GM23248 (cell line): ENCODE results near the gene PRSS53. TPM values are rescaled to one million over a fixed set of nuclear protein-coding genes. Genes with fewer than 3 reads are reported as not detected.

Experiments used
- DNase-seq: peaks from one replicate; pipeline ENCODE4 v3.0.0-alpha.2; 2015
- H2AFZ ChIP-seq: fragments of 200-600 bp; sonication (generic); 2 replicates; pipeline ENCODE4 v1.6.1; 2016; ENCODE audit warnings: antibody characterized with exemption
- H3F3A ChIP-seq: fragments of 200-600 bp; sonication (generic); 2 replicates; pipeline ENCODE4 v1.6.1; 2016; ENCODE audit warnings: mild to moderate bottlenecking, antibody characterized with exemption, mixed run types; ENCODE audit not compliant: insufficient read depth
- H3K27ac ChIP-seq: fragments of 200-600 bp; sonication (generic); 2 replicates; pipeline ENCODE4 v1.5.1; 2016; ENCODE audit warnings: mild to moderate bottlenecking
- H3K27me3 ChIP-seq: fragments of 200-600 bp; sonication (generic); replicated peaks from 2 replicates; pipeline ENCODE4 v1.6.1; 2016; ENCODE audit warnings: mild to moderate bottlenecking; ENCODE audit not compliant: insufficient read depth
- H3K36me3 ChIP-seq: fragments of 200-600 bp; sonication (generic); 2 replicates; pipeline ENCODE4 v1.6.1; 2016; ENCODE audit warnings: low read depth, mild to moderate bottlenecking
- H3K4me1 ChIP-seq: fragments of 200-600 bp; sonication (generic); 2 replicates; pipeline ENCODE4 v1.6.1; 2016; ENCODE audit warnings: mild to moderate bottlenecking; ENCODE audit not compliant: insufficient read depth
- H3K4me2 ChIP-seq: fragments of 200-600 bp; sonication (generic); one replicate; pipeline ENCODE4 v1.6.1; 2016; ENCODE audit warnings: mild to moderate bottlenecking; ENCODE audit not compliant: unreplicated experiment
- H3K4me3 ChIP-seq: fragments of 200-600 bp; sonication (generic); 2 replicates; pipeline ENCODE4 v1.5.1; 2016; ENCODE audit warnings: mild to moderate bottlenecking
- H3K79me2 ChIP-seq: fragments of 200-600 bp; sonication (generic); 2 replicates; pipeline ENCODE4 v1.6.1; 2016; ENCODE audit warnings: mild to moderate bottlenecking; ENCODE audit not compliant: insufficient read depth
- H3K9ac ChIP-seq: fragments of 200-600 bp; sonication (generic); 2 replicates; pipeline ENCODE4 v1.6.1; 2016; ENCODE audit warnings: mild to moderate bottlenecking
- H3K9me2 ChIP-seq: fragments of 200-600 bp; sonication (generic); 2 replicates; pipeline ENCODE4 v1.6.1; 2016; ENCODE audit warnings: mixed run types, mild to moderate bottlenecking, moderate library complexity; ENCODE audit not compliant: insufficient read depth
- H3K9me3 ChIP-seq: fragments of 200-600 bp; sonication (generic); one replicate; pipeline ENCODE4 v1.6.1; 2017; ENCODE audit warnings: low read depth
- H4K20me1 ChIP-seq: fragments of 200-600 bp; sonication (generic); 2 replicates; pipeline ENCODE4 v1.6.0; 2016; ENCODE audit not compliant: insufficient read depth
- EZH2 ChIP-seq: fragments of 200-600 bp; sonication (generic); IDR thresholded peaks from 2 replicates; pipeline ENCODE4 v1.6.1; 2018; ENCODE audit warnings: antibody characterized with exemption, mild to moderate bottlenecking; ENCODE audit not compliant: insufficient read depth, poor library complexity, severe bottlenecking
- EZH2phosphoT487 ChIP-seq: fragments of 200-600 bp; sonication (generic); IDR thresholded peaks from 2 replicates; pipeline ENCODE4 v1.6.1; 2018; ENCODE audit warnings: antibody characterized with exemption, moderate library complexity, mild to moderate bottlenecking, low read depth; ENCODE audit not compliant: insufficient read depth
- WGBS, 2 experiments: methylation state at CpG; one replicate each; pipeline ENCODE4 v1.1.6; 2015 to 2017; ENCODE audit warnings: low lambda C conversion rate in 2 of 2, low coverage in 1 of 2; ENCODE audit errors: missing lambda C conversion rate in 2 of 2; 5-methylcytosine and 5-hydroxymethylcytosine counted together
- in situ Hi-C: fragments of 300-500 bp; cut with MboI; formaldehyde crosslinking; loops from 2 replicates; pipeline ENCODE4 v1.15.0; 2020
- polyA plus RNA-seq: library from polyadenylated mRNA; unstranded; fragments of >200 nt; fragmentation: Nextera tagmentation; extraction: Ambion mirVana; gene quantifications from 2 replicates; pipeline ENCODE4 v1.2.1, GENCODE V29; 2016
- total RNA-seq: library from RNA; depleted of rRNA; stranded (reverse); fragments of >200 nt; shearing (Covaris generic); gene quantifications from 2 replicates; pipeline ENCODE4 v1.2.3, GENCODE V29; 2014

The PRSS53 gene
- total and polyA plus RNA-seq, 2 experiments from 2014 or later: 0.95 to 7.0 TPM

GRCh38 chr16:31061813-31062440, 26.8 kb downstream of the PRSS53 start:
- H3K9me2 ChIP-seq: no peaks in the 10 kb centered on the region
- WGBS, 2 experiments: 96 to 97% methylated on average over 49 to 53 of the region's 54 CpGs
- H3K79me2 ChIP-seq: peaks cover 66% of the 10 kb centered on the region
- no peaks in the 10 kb centered on the region for H3K27me3 ChIP-seq
- in situ Hi-C loops: no loop called here
- no peak overlapping the region for H3K4me3 ChIP-seq
- no peak overlapping the region for H3K9ac ChIP-seq
- H3K9me3 ChIP-seq: no peaks in the 10 kb centered on the region
- TF ChIP-seq EZH2 (no peak), EZH2phosphoT487 (no peak)
- H3K4me1 ChIP-seq: peaks cover 20% of the 10 kb centered on the region
- H2AFZ ChIP-seq: no peak overlapping the region
- no peak overlapping the region for H3K27ac ChIP-seq
- DNase-seq: no peak
- H4K20me1 ChIP-seq: no peaks in the 10 kb centered on the region
- H3F3A ChIP-seq: peaks cover 20% of the 10 kb centered on the region
- H3K4me2 ChIP-seq: no peak overlapping the region
- peaks cover 4% of the 10 kb centered on the region; the same call in 1 of the 2 replicates for H3K36me3 ChIP-seq

GRCh38 chr16:31061126-31061812, 27.5 kb downstream of the PRSS53 start:
- WGBS, 2 experiments: 98% methylated on average over 39 to 42 of the region's 42 CpGs

GRCh38 chr16:31055613-31056012, 33.1 kb downstream of the PRSS53 start:
- H3K27me3 ChIP-seq: no peaks in the 10 kb centered on the region
- no peaks in the 10 kb centered on the region for H4K20me1 ChIP-seq
- peaks cover 14% of the 10 kb centered on the region for H3K4me1 ChIP-seq
- H3K79me2 ChIP-seq: peaks cover 13% of the 10 kb centered on the region
- TF ChIP-seq EZH2 (no peak), EZH2phosphoT487 (no peak)
- no peak overlapping the region for H3K4me2 ChIP-seq
- no peak overlapping the region for H3K27ac ChIP-seq
- in situ Hi-C loops: no loop called here
- peaks cover 2% of the 10 kb centered on the region; the same call in 1 of the 2 replicates for H3K36me3 ChIP-seq
- no peak overlapping the region for H3K4me3 ChIP-seq
- no peak overlapping the region for H2AFZ ChIP-seq
- no peaks in the 10 kb centered on the region for H3K9me3 ChIP-seq
- WGBS, 2 experiments: 80 to 83% methylated on average over 4 of the region's 4 CpGs
- no peak overlapping the region for H3K9ac ChIP-seq
- no peaks in the 10 kb centered on the region for H3K9me2 ChIP-seq
- peaks cover 18% of the 10 kb centered on the region for H3F3A ChIP-seq
- DNase-seq: no peak

More at GRCh38 chr16:31061126-31061812, 27.5 kb downstream of the PRSS53 start:
- H4K20me1 ChIP-seq: no peaks in the 10 kb centered on the region
- no peaks in the 10 kb centered on the region for H3K9me2 ChIP-seq
- H3K4me2 ChIP-seq: no peak overlapping the region
- H3K79me2 ChIP-seq: peaks cover 59% of the 10 kb centered on the region
- H3K27me3 ChIP-seq: no peaks in the 10 kb centered on the region
- H3K9me3 ChIP-seq: no peaks in the 10 kb centered on the region
- peaks cover 20% of the 10 kb centered on the region for H3K4me1 ChIP-seq
- no peak overlapping the region for H2AFZ ChIP-seq
- no peak overlapping the region for H3K9ac ChIP-seq
- peaks cover 4% of the 10 kb centered on the region; the same call in 1 of the 2 replicates for H3K36me3 ChIP-seq
- peaks cover 20% of the 10 kb centered on the region for H3F3A ChIP-seq
- no peak for DNase-seq
- in situ Hi-C loops: no loop called here
- TF ChIP-seq EZH2 (no peak), EZH2phosphoT487 (no peak)
- H3K27ac ChIP-seq: no peak overlapping the region
- no peak overlapping the region for H3K4me3 ChIP-seq

- H3K4me3 ChIP-seq: no peak overlapping the region
- TF ChIP-seq EZH2phosphoT487 (no peak), EZH2 (no peak)
- no peaks in the 10 kb centered on the region for H3K9me3 ChIP-seq
- H3K4me2 ChIP-seq: peak overlapping the region; percentile 29
- peak; percentile 97 for DNase-seq
- no peaks in the 10 kb centered on the region for H3K79me2 ChIP-seq
- H3K27ac ChIP-seq: peak overlapping the region; percentile 86
- peaks cover 14% of the 10 kb centered on the region for H3K4me1 ChIP-seq
- no peaks in the 10 kb centered on the region for H3K27me3 ChIP-seq
- H3K9me2 ChIP-seq: no peaks in the 10 kb centered on the region
- H2AFZ ChIP-seq: peak overlapping the region; percentile 26; the same call in 1 of the 2 replicates
- peak overlapping the region; percentile 65 for H3K9ac ChIP-seq
- H3K36me3 ChIP-seq: no peaks in the 10 kb centered on the region
- no peaks in the 10 kb centered on the region for H4K20me1 ChIP-seq
- WGBS, 2 experiments: 0% methylated on average over 2 of the region's 2 CpGs
- peaks cover 18% of the 10 kb centered on the region for H3F3A ChIP-seq
- in situ Hi-C loops: no loop called here
Measured at GRCh38 chr16:31052114-31052513, 36.6 kb downstream of the PRSS53 start.
